SK-N-SH (cell line): ENCODE results near the gene TMPRSS9. TPM values are rescaled to one million over a fixed set of nuclear protein-coding genes. Genes with fewer than 3 reads are reported as not detected.

Experiments
- CTCF ChIA-PET: fragments of 300-600, 350-600 bp; formaldehyde crosslinking; extraction: SDS; loops from one replicate; lab custom pipeline; 2021; lab: Yijun Ruan, JAX
- POLR2A ChIA-PET: fragments of 350-600 bp; sonication (Branson Sonifier 250); formaldehyde crosslinking; extraction: SDS; loops from one replicate; lab custom pipeline; 2020; ENCODE audit warnings: antibody characterized with exemption, inconsistent platforms; lab: Yijun Ruan, JAX
- DNase-seq: peaks from one replicate; pipeline ENCODE4 v3.0.0; 2012
- H2AFZ ChIP-seq: fragments of 200-600 bp; sonication (generic); 2 replicates; pipeline ENCODE4 v1.8.1; 2016; ENCODE audit warnings: antibody characterized with exemption, mild to moderate bottlenecking, low read depth
- H3F3A ChIP-seq: fragments of 200-600 bp; sonication (generic); replicated peaks from 2 replicates; pipeline ENCODE3; 2016; ENCODE audit warnings: antibody characterized with exemption, mild to moderate bottlenecking; ENCODE audit not compliant: insufficient read depth
- H3K27ac ChIP-seq, 2 experiments: fragments of 200-500 bp in 1 of 2; fragments of 200-600 bp in 1 of 2; sonication (Bioruptor generic) in 1 of 2; sonication (generic), shearing (Covaris generic) in 1 of 2; 2 replicates each; pipeline versions ENCODE4 v1.5.1 to v1.6.1; 2014 to 2016; ENCODE audit warnings: low read depth in 2 of 2, inconsistent platforms in 1 of 2, low read length in 1 of 2, mild to moderate bottlenecking in 1 of 2, mixed read lengths in 1 of 2
- H3K27me3 ChIP-seq: fragments of 200-600 bp; sonication (generic), shearing (Covaris generic); 2 replicates; pipeline ENCODE4 v1.6.1; 2016; ENCODE audit warnings: mixed run types; ENCODE audit not compliant: insufficient read depth
- H3K36me3 ChIP-seq, 2 experiments: fragments of 200-500 bp in 1 of 2; fragments of 200-600 bp in 1 of 2; sonication (Bioruptor generic) in 1 of 2; sonication (generic) in 1 of 2; replicated peaks in 1 of 2; 2 replicates each; pipeline versions ENCODE3 to v1.5.1; 2014 to 2016; ENCODE audit warnings: low read length in 1 of 2, mild to moderate bottlenecking in 1 of 2; ENCODE audit not compliant: insufficient read depth in 2 of 2, control insufficient read depth in 1 of 2
- H3K4me1 ChIP-seq, 2 experiments: fragments of 200-500 bp in 1 of 2; fragments of 200-600 bp in 1 of 2; sonication (Bioruptor generic) in 1 of 2; sonication (generic), shearing (Covaris generic) in 1 of 2; 2 replicates each; pipeline versions ENCODE4 v1.5.1 to v1.6.1; 2014 to 2016; ENCODE audit warnings: low read depth in 1 of 2, low read length in 1 of 2, mixed run types in 1 of 2; ENCODE audit not compliant: insufficient read depth in 2 of 2, control insufficient read depth in 1 of 2
- H3K4me2 ChIP-seq: fragments of 200-600 bp; sonication (generic), shearing (Covaris generic); 2 replicates; pipeline ENCODE4 v1.6.1; 2017; ENCODE audit warnings: mixed run types
- H3K4me3 ChIP-seq, 2 experiments: fragments of 200-500 bp in 1 of 2; fragments of 200-600 bp in 1 of 2; sonication (Bioruptor generic) in 1 of 2; sonication (generic), shearing (Covaris generic) in 1 of 2; 2 replicates each; pipeline versions ENCODE4 v1.5.1 to v1.8.1; 2014 to 2016; ENCODE audit warnings: low read depth in 2 of 2, inconsistent platforms in 1 of 2, low read length in 1 of 2, mild to moderate bottlenecking in 1 of 2, mixed read lengths in 1 of 2, moderate library complexity in 1 of 2
- H3K79me2 ChIP-seq: fragments of 200-600 bp; sonication (generic); 2 replicates; pipeline ENCODE4 v1.8.1; 2017; ENCODE audit warnings: mild to moderate bottlenecking; ENCODE audit not compliant: insufficient read depth
- H3K9ac ChIP-seq: fragments of 200-600 bp; sonication (generic); 2 replicates; pipeline ENCODE4 v1.6.1; 2017; ENCODE audit warnings: mixed run types
- H3K9me2 ChIP-seq: fragments of 200-600 bp; sonication (generic); 2 replicates; pipeline ENCODE4 v1.6.1; 2017; ENCODE audit warnings: mixed run types
- H3K9me3 ChIP-seq: fragments of 200-600 bp; sonication (generic); 2 replicates; pipeline ENCODE4 v1.6.1; 2017; ENCODE audit warnings: mixed run types, mild to moderate bottlenecking, moderate library complexity
- H4K20me1 ChIP-seq: fragments of 200-600 bp; sonication (generic); 2 replicates; pipeline ENCODE4 v1.6.1; 2017; ENCODE audit warnings: mild to moderate bottlenecking, mixed run types; ENCODE audit not compliant: insufficient read depth
- EP300 ChIP-seq, 2 experiments: IDR thresholded peaks; 2 replicates each; pipeline versions ENCODE4 v1.4.0 to v1.6.1; 2012; ENCODE audit warnings: borderline replicate concordance in 1 of 2, low read depth in 1 of 2, low read length in 1 of 2
- EZH2phosphoT487 ChIP-seq: fragments of 200-600 bp; sonication (generic); IDR thresholded peaks from 2 replicates; pipeline ENCODE4 v1.6.1; 2017; ENCODE audit warnings: low read depth, mixed run types, mild to moderate bottlenecking, antibody characterized with exemption, moderate library complexity, borderline replicate concordance
- FOSL2 ChIP-seq: IDR thresholded peaks from 2 replicates; pipeline ENCODE4 v1.4.0; 2012; ENCODE audit warnings: low read depth, mild to moderate bottlenecking, moderate library complexity, borderline replicate concordance
- GABPA ChIP-seq: IDR thresholded peaks from 2 replicates; pipeline ENCODE4 v1.4.0; 2012; ENCODE audit warnings: low read depth, mild to moderate bottlenecking
- MEF2A ChIP-seq: IDR thresholded peaks from 2 replicates; pipeline ENCODE4 v1.4.0; 2012; ENCODE audit warnings: low read depth, borderline replicate concordance
- MXI1 ChIP-seq: IDR thresholded peaks from 2 replicates; pipeline ENCODE4 v1.6.1; 2012; ENCODE audit warnings: mild to moderate bottlenecking, low read depth, low read length, improper control_type of control experiment
- NFIC ChIP-seq: IDR thresholded peaks from 2 replicates; pipeline ENCODE4 v1.4.0; 2012; ENCODE audit warnings: borderline replicate concordance
- RAD21 ChIP-seq: IDR thresholded peaks from 2 replicates; pipeline ENCODE4 v1.6.1; 2012; ENCODE audit warnings: mild to moderate bottlenecking, low read length
- RFX5 ChIP-seq: IDR thresholded peaks from 2 replicates; pipeline ENCODE4 v1.6.1; 2012; ENCODE audit warnings: mild to moderate bottlenecking, improper control_type of control experiment, low read length
- RXRA ChIP-seq: IDR thresholded peaks from 2 replicates; pipeline ENCODE4 v1.4.0; 2012; ENCODE audit warnings: low read depth, mild to moderate bottlenecking, borderline replicate concordance
- TEAD4 ChIP-seq: IDR thresholded peaks from 2 replicates; pipeline ENCODE4 v1.4.0; 2012; ENCODE audit warnings: mild to moderate bottlenecking, borderline replicate concordance; ENCODE audit not compliant: insufficient read depth
- WGBS: methylation state at CpG from one replicate; pipeline ENCODE4 v1.1.6; 2017; ENCODE audit warnings: low lambda C conversion rate; 5-methylcytosine and 5-hydroxymethylcytosine counted together
- polyA plus RNA-seq, 3 experiments: library from polyadenylated mRNA; depleted of rRNA; stranded (reverse); fragments of >200 nt; gene quantifications; 2 replicates each; pipeline ENCODE4 v1.2.3, GENCODE V29; 2012
- TF ChIP-seq, protein P1 (sequence below): IDR thresholded peaks from 2 replicates; pipeline ENCODE4 v1.4.0; 2012; ENCODE audit warnings: low read depth, borderline replicate concordance
- TF ChIP-seq, protein P2 (sequence below): IDR thresholded peaks from 2 replicates; pipeline ENCODE4 v1.4.0; 2012; ENCODE audit warnings: low read depth, borderline replicate concordance
- TF ChIP-seq, protein P3 (sequence below): fragments of 150-350 bp; IDR thresholded peaks from 2 replicates; pipeline ENCODE4 v1.6.1; 2016; ENCODE audit warnings: mild to moderate bottlenecking, low read depth, low read length
- TF ChIP-seq, protein P4 (sequence below): fragments of 150-350 bp; IDR thresholded peaks from 2 replicates; pipeline ENCODE4 v1.6.1; 2017; ENCODE audit warnings: antibody characterized with exemption, low read length, low read depth, borderline replicate concordance

The TMPRSS9 gene
- polyA plus RNA-seq, 1 of the 3 experiments (the other 2 are of a cell fraction): not detected

DNA sequence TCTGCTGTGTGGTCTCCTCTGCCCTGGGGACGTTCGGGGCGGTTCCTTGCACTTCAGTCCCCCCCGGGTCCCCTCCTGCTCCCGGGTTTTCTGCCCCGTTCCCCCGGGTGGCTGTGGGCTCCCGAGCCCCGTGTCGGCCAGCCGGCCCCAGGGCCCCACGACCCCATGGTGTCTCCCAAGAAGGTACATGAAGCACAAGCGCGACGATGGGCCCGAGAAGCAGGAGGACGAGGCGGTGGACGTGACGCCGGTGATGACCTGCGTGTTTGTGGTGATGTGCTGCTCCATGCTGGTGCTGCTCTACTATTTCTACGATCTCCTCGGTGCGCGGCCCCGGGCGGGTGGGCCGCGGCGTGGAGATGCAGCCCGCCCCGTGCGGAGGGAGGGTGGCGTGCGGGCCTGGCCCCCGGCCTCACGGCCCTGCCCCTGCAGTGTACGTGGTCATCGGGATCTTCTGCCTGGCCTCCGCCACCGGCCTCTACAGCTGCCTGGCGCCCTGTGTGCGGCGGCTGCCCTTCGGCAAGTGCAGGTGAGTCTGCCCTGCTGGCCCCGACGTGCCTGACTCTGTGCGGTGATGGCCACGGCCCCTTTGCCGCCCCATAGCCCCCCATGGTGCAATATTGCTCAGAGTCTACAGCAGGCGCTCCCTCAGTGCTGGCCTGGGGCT, 20.3 kb upstream of the TMPRSS9 start:
- CTCF ChIA-PET: interaction anchor here (1.4 kb wide), 1 partner anchor 66 kb away, joined by 3 read pairs; no protein-coding TSS in a partner anchor
- 95% methylated on average over 22 of the region's 52 CpGs for WGBS
- TF ChIP-seq EP300 (IDR thresholded peaks at IDR 0.05; ENCODE audit: borderline replicate concordance in 1 of 2, low read depth in 1 of 2, low read length in 1 of 2): no peak
- TF ChIP-seq NFIC: no peak
- no peak for TF ChIP-seq TEAD4
- no peak for TF ChIP-seq RFX5
- no peak for TF ChIP-seq MEF2A
- TF ChIP-seq, all 33 proteins: peak for 0
- Histone ChIP-seq H2AFZ (no peak overlapping the region), H3K9me2 (no peaks in the 10 kb centered on the region), H3K4me1 (no peaks in the 10 kb centered on the region), H3K9ac (no peak overlapping the region), H3K4me2 (no peak overlapping the region), H3K27me3 (no peaks in the 10 kb centered on the region), H3K4me3 (no peak overlapping the region), H4K20me1 (peaks cover 9% of the 10 kb centered on the region; the same call in 1 of the 2 replicates), H3K9me3 (no peaks in the 10 kb centered on the region), H3K79me2 (peaks cover 17% of the 10 kb centered on the region; the same call in 1 of the 2 replicates), H3F3A (peaks cover 12% of the 10 kb centered on the region), H3K27ac (no peak overlapping the region), H3K36me3 (peaks cover 0 to 16% of the 10 kb centered on the region in 2 experiments)
- DNase-seq: no peak
- POLR2A ChIA-PET: no interaction called here

DNA sequence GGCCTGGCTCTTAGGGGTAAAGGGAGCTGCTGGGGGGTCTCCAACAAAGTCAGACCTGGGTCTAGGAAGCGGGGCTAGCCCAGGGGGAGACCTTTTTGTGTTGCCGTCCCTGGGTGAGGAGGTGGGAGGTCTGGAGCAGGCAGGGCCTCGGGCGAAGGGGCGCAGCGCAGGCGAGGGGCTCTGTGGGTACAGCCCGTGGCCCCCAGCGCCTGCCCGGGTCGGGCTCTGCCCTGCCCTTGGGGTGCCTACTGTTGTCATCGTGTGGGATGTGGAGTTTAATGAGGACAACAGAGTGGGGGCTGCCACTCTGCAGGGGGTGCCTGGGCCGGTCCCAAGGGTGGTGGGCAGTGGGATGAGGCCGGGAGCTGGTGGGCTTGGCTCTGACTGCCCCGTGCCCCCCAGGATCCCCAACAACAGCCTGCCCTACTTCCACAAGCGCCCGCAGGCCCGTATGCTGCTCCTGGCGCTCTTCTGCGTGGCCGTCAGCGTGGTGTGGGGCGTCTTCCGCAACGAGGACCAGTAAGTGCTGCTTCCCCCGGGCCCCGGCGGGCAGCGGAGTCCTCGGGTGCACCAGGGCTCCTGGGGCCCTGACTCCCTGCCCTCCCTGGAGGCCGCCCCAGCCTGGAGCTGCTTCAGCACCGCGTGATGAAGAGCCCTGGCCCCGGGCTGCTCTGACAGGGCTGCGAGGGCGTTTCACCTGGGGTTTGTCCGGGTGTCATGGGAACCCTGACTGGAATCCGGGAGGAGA, 19.4 kb upstream of the TMPRSS9 start:
- Histone ChIP-seq H3K79me2 (peaks cover 14% of the 10 kb centered on the region; the same call in 1 of the 2 replicates), H4K20me1 (peaks cover 9% of the 10 kb centered on the region; the same call in 1 of the 2 replicates), H3K4me3 (no peak overlapping the region), H3K4me1 (no peaks in the 10 kb centered on the region; a peak in 1 of 4 replicates), H3K9ac (no peak overlapping the region), H3K9me3 (no peaks in the 10 kb centered on the region), H3K4me2 (no peak overlapping the region), H3K9me2 (no peaks in the 10 kb centered on the region), H3F3A (peaks cover 6% of the 10 kb centered on the region), H3K27ac (no peak overlapping the region), H3K27me3 (no peaks in the 10 kb centered on the region), H3K36me3 (peaks cover 0 to 20% of the 10 kb centered on the region in 2 experiments), H2AFZ (no peak overlapping the region)
- DNase-seq: no peak
- CTCF ChIA-PET: no interaction called here
- WGBS: 100% methylated on average over 11 of the region's 38 CpGs
- POLR2A ChIA-PET: no interaction called here
- TF ChIP-seq TEAD4 (no peak), MXI1 (no peak), RAD21 (no peak), FOSL2 (no peak), GABPA (no peak), RXRA (no peak), EZH2phosphoT487 (no peak)
- TF ChIP-seq, protein P1, sequence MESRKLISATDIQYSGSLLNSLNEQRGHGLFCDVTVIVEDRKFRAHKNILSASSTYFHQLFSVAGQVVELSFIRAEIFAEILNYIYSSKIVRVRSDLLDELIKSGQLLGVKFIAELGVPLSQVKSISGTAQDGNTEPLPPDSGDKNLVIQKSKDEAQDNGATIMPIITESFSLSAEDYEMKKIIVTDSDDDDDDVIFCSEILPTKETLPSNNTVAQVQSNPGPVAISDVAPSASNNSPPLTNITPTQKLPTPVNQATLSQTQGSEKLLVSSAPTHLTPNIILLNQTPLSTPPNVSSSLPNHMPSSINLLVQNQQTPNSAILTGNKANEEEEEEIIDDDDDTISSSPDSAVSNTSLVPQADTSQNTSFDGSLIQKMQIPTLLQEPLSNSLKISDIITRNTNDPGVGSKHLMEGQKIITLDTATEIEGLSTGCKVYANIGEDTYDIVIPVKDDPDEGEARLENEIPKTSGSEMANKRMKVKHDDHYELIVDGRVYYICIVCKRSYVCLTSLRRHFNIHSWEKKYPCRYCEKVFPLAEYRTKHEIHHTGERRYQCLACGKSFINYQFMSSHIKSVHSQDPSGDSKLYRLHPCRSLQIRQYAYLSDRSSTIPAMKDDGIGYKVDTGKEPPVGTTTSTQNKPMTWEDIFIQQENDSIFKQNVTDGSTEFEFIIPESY: no peak
- TF ChIP-seq, protein P2, sequence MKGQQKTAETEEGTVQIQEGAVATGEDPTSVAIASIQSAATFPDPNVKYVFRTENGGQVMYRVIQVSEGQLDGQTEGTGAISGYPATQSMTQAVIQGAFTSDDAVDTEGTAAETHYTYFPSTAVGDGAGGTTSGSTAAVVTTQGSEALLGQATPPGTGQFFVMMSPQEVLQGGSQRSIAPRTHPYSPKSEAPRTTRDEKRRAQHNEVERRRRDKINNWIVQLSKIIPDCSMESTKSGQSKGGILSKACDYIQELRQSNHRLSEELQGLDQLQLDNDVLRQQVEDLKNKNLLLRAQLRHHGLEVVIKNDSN: no peak
- TF ChIP-seq, protein P3, sequence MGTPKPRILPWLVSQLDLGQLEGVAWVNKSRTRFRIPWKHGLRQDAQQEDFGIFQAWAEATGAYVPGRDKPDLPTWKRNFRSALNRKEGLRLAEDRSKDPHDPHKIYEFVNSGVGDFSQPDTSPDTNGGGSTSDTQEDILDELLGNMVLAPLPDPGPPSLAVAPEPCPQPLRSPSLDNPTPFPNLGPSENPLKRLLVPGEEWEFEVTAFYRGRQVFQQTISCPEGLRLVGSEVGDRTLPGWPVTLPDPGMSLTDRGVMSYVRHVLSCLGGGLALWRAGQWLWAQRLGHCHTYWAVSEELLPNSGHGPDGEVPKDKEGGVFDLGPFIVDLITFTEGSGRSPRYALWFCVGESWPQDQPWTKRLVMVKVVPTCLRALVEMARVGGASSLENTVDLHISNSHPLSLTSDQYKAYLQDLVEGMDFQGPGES: no peak
- TF ChIP-seq, protein P4, sequence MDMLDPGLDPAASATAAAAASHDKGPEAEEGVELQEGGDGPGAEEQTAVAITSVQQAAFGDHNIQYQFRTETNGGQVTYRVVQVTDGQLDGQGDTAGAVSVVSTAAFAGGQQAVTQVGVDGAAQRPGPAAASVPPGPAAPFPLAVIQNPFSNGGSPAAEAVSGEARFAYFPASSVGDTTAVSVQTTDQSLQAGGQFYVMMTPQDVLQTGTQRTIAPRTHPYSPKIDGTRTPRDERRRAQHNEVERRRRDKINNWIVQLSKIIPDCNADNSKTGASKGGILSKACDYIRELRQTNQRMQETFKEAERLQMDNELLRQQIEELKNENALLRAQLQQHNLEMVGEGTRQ: no peak
